Trophoblast cell (in vitro differentiated cells and primary cell): Measurements from ENCODE around the gene LDLRAD4.

ENCODE experiments used
- DNase-seq, 2 donors: peaks; one replicate each; pipeline ENCODE4 v3.0.0-alpha.2; 2016
- H2AFZ ChIP-seq: 2 replicates; pipeline ENCODE4 v1.6.1; 2013; ENCODE audit warnings: low read length, moderate library complexity, mild to moderate bottlenecking; ENCODE audit not compliant: insufficient read depth, poor library complexity
- H2AK5ac ChIP-seq: 2 replicates; pipeline ENCODE4 v1.6.1; 2013; ENCODE audit warnings: mild to moderate bottlenecking, low read length
- H2BK120ac ChIP-seq: 2 replicates; pipeline ENCODE4 v1.6.1; 2013; ENCODE audit warnings: low read length, mild to moderate bottlenecking, moderate library complexity; ENCODE audit not compliant: insufficient read depth, poor library complexity
- H2BK12ac ChIP-seq: 2 replicates; pipeline ENCODE4 v1.6.1; 2013; ENCODE audit warnings: mild to moderate bottlenecking, low read length, moderate library complexity
- H2BK5ac ChIP-seq: 2 replicates; pipeline ENCODE4 v1.6.1; 2013; ENCODE audit warnings: low read length, low read depth, moderate library complexity, mild to moderate bottlenecking; ENCODE audit not compliant: poor library complexity
- H3K14ac ChIP-seq: 2 replicates; pipeline ENCODE4 v1.6.1; 2013; ENCODE audit warnings: mild to moderate bottlenecking, low read length
- H3K18ac ChIP-seq: 2 replicates; pipeline ENCODE4 v1.6.1; 2013; ENCODE audit warnings: mild to moderate bottlenecking, low read length
- H3K23ac ChIP-seq: 2 replicates; pipeline ENCODE4 v1.6.1; 2013; ENCODE audit warnings: low read length
- H3K27ac ChIP-seq: 2 replicates; pipeline ENCODE4 v1.5.1; 2013; ENCODE audit warnings: low read depth, mild to moderate bottlenecking, inconsistent platforms, low read length, moderate library complexity
- H3K27me3 ChIP-seq: 2 replicates; pipeline ENCODE4 v1.6.1; 2013; ENCODE audit warnings: inconsistent platforms, mild to moderate bottlenecking, low read length, moderate library complexity; ENCODE audit not compliant: insufficient read depth
- H3K36me3 ChIP-seq, 2 experiments: 1 replicate in 1 of 2; 2 replicates in 1 of 2; pipeline ENCODE4 v1.6.1; 2013; ENCODE audit warnings: low read length in 2 of 2, mild to moderate bottlenecking in 2 of 2, moderate library complexity in 1 of 2; ENCODE audit not compliant: insufficient read depth in 2 of 2, control insufficient read depth in 1 of 2
- H3K4ac ChIP-seq: 2 replicates; pipeline ENCODE4 v1.6.1; 2013; ENCODE audit warnings: low read depth, mild to moderate bottlenecking, low read length, moderate library complexity
- H3K4me1 ChIP-seq, 2 experiments: 1 replicate in 1 of 2; 2 replicates in 1 of 2; pipeline ENCODE4 v1.6.1; 2013; ENCODE audit warnings: low read length in 2 of 2, mild to moderate bottlenecking in 2 of 2, moderate library complexity in 1 of 2; ENCODE audit not compliant: insufficient read depth in 2 of 2, control insufficient read depth in 1 of 2
- H3K4me2 ChIP-seq: 2 replicates; pipeline ENCODE4 v1.6.1; 2013; ENCODE audit warnings: inconsistent platforms, mild to moderate bottlenecking, low read length, moderate library complexity
- H3K4me3 ChIP-seq: 2 replicates; pipeline ENCODE4 v1.5.1; 2013; ENCODE audit warnings: mild to moderate bottlenecking, low read depth, low read length, inconsistent platforms
- H3K79me1 ChIP-seq: one replicate; pipeline ENCODE4 v1.6.1; 2013; ENCODE audit warnings: low read length
- H3K79me2 ChIP-seq: 2 replicates; pipeline ENCODE4 v1.6.1; 2013; ENCODE audit warnings: low read length, mild to moderate bottlenecking; ENCODE audit not compliant: control insufficient read depth, insufficient read depth, poor library complexity
- H3K9ac ChIP-seq: 2 replicates; pipeline ENCODE4 v1.6.1; 2013; ENCODE audit warnings: mild to moderate bottlenecking, low read length
- H3K9me3 ChIP-seq: 2 replicates; pipeline ENCODE4 v1.6.1; 2013; ENCODE audit warnings: low read depth, mild to moderate bottlenecking, control low read depth, inconsistent platforms, low read length; ENCODE audit not compliant: insufficient read depth
- H4K12ac ChIP-seq: 2 replicates; pipeline ENCODE4 v1.6.1; 2013; ENCODE audit warnings: low read depth, mild to moderate bottlenecking, low read length, moderate library complexity
- H4K8ac ChIP-seq: 2 replicates; pipeline ENCODE4 v1.6.1; 2013; ENCODE audit warnings: low read depth, mild to moderate bottlenecking, low read length, moderate library complexity
- H4K91ac ChIP-seq: one replicate; pipeline ENCODE4 v1.6.1; 2013; ENCODE audit warnings: low read depth, mild to moderate bottlenecking, low read length, moderate library complexity
- WGBS: extraction: QIAGEN DNeasy Blood & Tissue Kit; methylation state at CpG from one replicate; pipeline ENCODE4 v1.1.7; 2013; ENCODE audit warnings: missing lambda C conversion rate; ENCODE audit not compliant: insufficient read length, insufficient coverage; ENCODE audit errors: extremely low coverage; 5-methylcytosine and 5-hydroxymethylcytosine counted together

LDLRAD4 gene

GRCh38 chr18:13587477-13587876, 368.9 kb downstream of the LDLRAD4 start:
- H3K79me1 ChIP-seq: no peaks in the 10 kb centered on the region
- no peak overlapping the region for H2BK5ac ChIP-seq
- H2AK5ac ChIP-seq: no peak overlapping the region
- no peak overlapping the region for H3K18ac ChIP-seq
- H4K8ac ChIP-seq: no peak overlapping the region
- no peak overlapping the region for H2BK12ac ChIP-seq
- no CpG with 5 or more reads among the region's 3 CpGs for WGBS
- H3K4ac ChIP-seq: no peak overlapping the region
- H4K12ac ChIP-seq: no peak overlapping the region
- H3K79me2 ChIP-seq: no peaks in the 10 kb centered on the region
- H2BK120ac ChIP-seq: no peak overlapping the region
- H4K91ac ChIP-seq: no peak overlapping the region
- H3K4me2 ChIP-seq: no peak overlapping the region
- H3K36me3 ChIP-seq: no peaks in the 10 kb centered on the region
- peaks cover 3% of the 10 kb centered on the region for H3K9me3 ChIP-seq
- no peaks in the 10 kb centered on the region for H3K4me1 ChIP-seq
- H3K27ac ChIP-seq: no peak overlapping the region
- no peak for DNase-seq
- no peak overlapping the region for H3K4me3 ChIP-seq
- H3K27me3 ChIP-seq: no peaks in the 10 kb centered on the region
- no peak overlapping the region for H2AFZ ChIP-seq
- H3K23ac ChIP-seq: no peak overlapping the region
- no peak overlapping the region for H3K14ac ChIP-seq
- no peak overlapping the region for H3K9ac ChIP-seq

DNA sequence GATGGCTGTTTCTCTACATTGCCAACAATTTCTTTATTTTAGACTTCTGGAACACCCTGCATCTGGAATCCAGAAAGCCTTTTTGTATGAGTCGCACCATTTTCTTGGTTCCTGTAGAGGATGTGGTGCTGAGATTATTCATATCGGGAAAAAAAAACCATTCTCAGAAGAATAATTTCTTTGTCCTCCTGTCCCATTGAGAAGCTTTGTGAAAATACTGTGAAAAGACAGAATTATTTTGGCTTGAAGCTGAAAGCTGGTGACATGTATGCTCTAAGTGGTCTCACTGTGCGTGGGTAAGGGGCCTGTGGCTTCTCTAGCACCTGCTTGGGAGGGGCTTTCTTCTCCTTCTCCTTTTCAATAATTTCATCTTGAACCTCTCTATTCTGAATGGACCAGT, 369.4 kb downstream of the LDLRAD4 start:
- H3K36me3 ChIP-seq: no peaks in the 10 kb centered on the region
- no peak overlapping the region for H3K4me3 ChIP-seq
- no peaks in the 10 kb centered on the region for H3K27me3 ChIP-seq
- no peak for DNase-seq
- no peak overlapping the region for H3K23ac ChIP-seq
- H3K4me1 ChIP-seq: no peaks in the 10 kb centered on the region
- H3K27ac ChIP-seq: no peak overlapping the region
- H2BK5ac ChIP-seq: no peak overlapping the region
- no peak overlapping the region for H2BK120ac ChIP-seq
- no peak overlapping the region for H4K91ac ChIP-seq
- no peaks in the 10 kb centered on the region for H3K79me2 ChIP-seq
- H3K4me2 ChIP-seq: no peak overlapping the region
- no CpG with 5 or more reads among the region's 3 CpGs for WGBS
- peaks cover 3% of the 10 kb centered on the region for H3K9me3 ChIP-seq
- no peaks in the 10 kb centered on the region for H3K79me1 ChIP-seq
- no peak overlapping the region for H3K9ac ChIP-seq
- H2AK5ac ChIP-seq: no peak overlapping the region
- no peak overlapping the region for H3K18ac ChIP-seq
- H4K12ac ChIP-seq: no peak overlapping the region
- H3K4ac ChIP-seq: no peak overlapping the region
- no peak overlapping the region for H4K8ac ChIP-seq
- no peak overlapping the region for H2AFZ ChIP-seq
- H2BK12ac ChIP-seq: no peak overlapping the region
- H3K14ac ChIP-seq: no peak overlapping the region

DNA sequence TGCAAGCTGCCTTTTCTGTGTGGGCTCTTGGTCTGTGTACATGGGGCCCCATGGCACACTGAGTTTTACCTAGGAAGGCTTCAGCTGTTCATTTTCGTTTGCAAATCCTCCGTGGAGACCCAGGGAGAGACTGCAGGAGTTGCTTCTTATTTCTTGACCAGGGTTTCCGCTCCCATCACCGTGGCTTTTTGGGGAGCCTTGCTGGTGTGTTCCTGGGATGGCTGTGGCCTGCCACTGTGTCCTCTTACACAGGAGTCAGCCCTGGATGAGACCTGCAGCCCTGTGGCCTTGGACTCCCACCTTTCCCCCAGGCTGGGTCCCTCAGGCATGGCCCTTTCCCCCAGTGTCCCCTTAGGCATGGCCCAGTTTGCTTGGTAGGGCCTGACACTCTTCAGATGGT, 370.8 kb downstream of the LDLRAD4 start:
- no peak overlapping the region for H3K14ac ChIP-seq
- H3K23ac ChIP-seq: no peak overlapping the region
- H3K9me3 ChIP-seq: peaks cover 2% of the 10 kb centered on the region
- H2BK5ac ChIP-seq: no peak overlapping the region
- no peak overlapping the region for H3K4me2 ChIP-seq
- H3K9ac ChIP-seq: no peak overlapping the region
- no peak overlapping the region for H4K8ac ChIP-seq
- no peak overlapping the region for H2BK12ac ChIP-seq
- no peak for DNase-seq
- H2AFZ ChIP-seq: no peak overlapping the region
- no peak overlapping the region for H4K12ac ChIP-seq
- H2AK5ac ChIP-seq: no peak overlapping the region
- no peaks in the 10 kb centered on the region for H3K27me3 ChIP-seq
- no peaks in the 10 kb centered on the region for H3K4me1 ChIP-seq
- no peak overlapping the region for H3K4me3 ChIP-seq
- no peak overlapping the region for H2BK120ac ChIP-seq
- H4K91ac ChIP-seq: no peak overlapping the region
- no peaks in the 10 kb centered on the region for H3K36me3 ChIP-seq
- H3K27ac ChIP-seq: no peak overlapping the region
- no peak overlapping the region for H3K18ac ChIP-seq
- H3K79me2 ChIP-seq: no peaks in the 10 kb centered on the region
- no peak overlapping the region for H3K4ac ChIP-seq
- no peaks in the 10 kb centered on the region for H3K79me1 ChIP-seq
- no CpG with 5 or more reads among the region's 4 CpGs for WGBS

DNA sequence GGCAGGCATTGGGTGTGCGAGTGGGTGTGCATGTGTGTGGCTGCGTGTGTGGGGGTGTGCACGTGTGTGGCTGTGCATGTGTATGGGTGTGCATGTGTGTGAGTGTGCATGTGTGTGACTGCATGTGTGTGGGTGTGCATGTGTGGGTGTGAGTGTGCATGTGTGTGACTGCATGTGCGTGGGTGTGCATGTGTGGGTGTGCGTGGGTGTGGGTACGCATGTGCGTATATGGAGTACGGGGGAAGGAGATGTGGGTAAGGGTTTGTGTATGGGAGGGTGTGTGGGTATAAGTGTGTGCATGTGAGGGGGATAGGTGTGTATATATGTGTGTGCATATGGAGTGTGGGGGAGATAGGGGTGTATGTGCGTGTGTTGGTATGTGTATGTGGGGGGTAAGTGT, 371.4 kb downstream of the LDLRAD4 start:
- peaks cover 2% of the 10 kb centered on the region for H3K9me3 ChIP-seq
- H3K4me2 ChIP-seq: no peak overlapping the region
- no peak overlapping the region for H3K23ac ChIP-seq
- no peak overlapping the region for H3K9ac ChIP-seq
- H4K12ac ChIP-seq: no peak overlapping the region
- H3K79me1 ChIP-seq: no peaks in the 10 kb centered on the region
- H3K36me3 ChIP-seq: no peaks in the 10 kb centered on the region
- H2BK120ac ChIP-seq: no peak overlapping the region
- H3K79me2 ChIP-seq: no peaks in the 10 kb centered on the region
- no peak overlapping the region for H3K27ac ChIP-seq
- H3K18ac ChIP-seq: no peak overlapping the region
- no peak overlapping the region for H2BK5ac ChIP-seq
- no peak overlapping the region for H3K14ac ChIP-seq
- no peak overlapping the region for H3K4ac ChIP-seq
- H2AK5ac ChIP-seq: no peak overlapping the region
- no peak overlapping the region for H2AFZ ChIP-seq
- no peak overlapping the region for H4K8ac ChIP-seq
- no peaks in the 10 kb centered on the region for H3K27me3 ChIP-seq
- WGBS: 100% methylated on average over 5 of the region's 9 CpGs
- peak overlapping the region; percentile 11 for H3K4me3 ChIP-seq
- H3K4me1 ChIP-seq: no peaks in the 10 kb centered on the region
- no peak overlapping the region for H4K91ac ChIP-seq
- no peak overlapping the region for H2BK12ac ChIP-seq
- DNase-seq: no peak
